IMR-90 (cell line): ENCODE data around the gene GCNT3. TPM values are rescaled to one million over a fixed set of nuclear protein-coding genes. Genes with fewer than 3 reads are reported as not detected.

Experiments used
- ATAC-seq: fragments of 200-7000 bp; cut with Tn5 transposase; 2 replicates; pipeline ENCODE4 v1.9.1; 2020; ENCODE audit warnings: low read depth, mild to moderate bottlenecking, moderate library complexity
- BruUV-seq: library from RNA; stranded (reverse); fragments of 400-500 nt; replicated peaks from 2 replicates; lab custom pipeline; 2021; lab: Mats Ljungman, UMichigan
- CTCF ChIA-PET: fragments of 300-600 bp; formaldehyde crosslinking; extraction: SDS; loops from one replicate; lab custom pipeline; 2021; ENCODE audit warnings: antibody characterized with exemption; lab: Yijun Ruan, JAX
- POLR2A ChIA-PET: fragments of 300-600 bp; sonication (Branson Sonifier 250); formaldehyde crosslinking; loops from one replicate; lab custom pipeline; 2022; ENCODE audit warnings: antibody characterized with exemption; ENCODE audit not compliant: unreplicated experiment; lab: Charles Lee
- DNase-seq: peaks from one replicate; pipeline ENCODE4 v3.0.0; 2013
- H2AFZ ChIP-seq: replicated peaks from 2 replicates; pipeline ENCODE3; 2013; ENCODE audit warnings: low read length, mild to moderate bottlenecking; ENCODE audit not compliant: poor library complexity
- H2AK5ac ChIP-seq: 2 replicates; pipeline ENCODE4 v1.6.1; 2013; ENCODE audit warnings: low read depth, low read length, inconsistent platforms
- H2AK9ac ChIP-seq: replicated peaks from 2 replicates; pipeline ENCODE3; 2013; ENCODE audit warnings: mild to moderate bottlenecking, low read depth, low read length, moderate library complexity; ENCODE audit not compliant: poor library complexity
- H2BK120ac ChIP-seq: 2 replicates; pipeline ENCODE4 v1.6.1; 2013; ENCODE audit warnings: low read depth, low read length, inconsistent platforms
- H2BK15ac ChIP-seq: 3 replicates; pipeline ENCODE4 v1.6.1; 2013; ENCODE audit warnings: low read depth, low read length, inconsistent platforms
- H2BK20ac ChIP-seq: 2 replicates; pipeline ENCODE4 v1.6.1; 2013; ENCODE audit warnings: low read depth, mild to moderate bottlenecking, inconsistent platforms, low read length, moderate library complexity
- H2BK5ac ChIP-seq: 2 replicates; pipeline ENCODE4 v1.6.1; 2013; ENCODE audit warnings: mild to moderate bottlenecking, low read depth, low read length, inconsistent platforms; ENCODE audit not compliant: poor library complexity, severe bottlenecking
- H3K14ac ChIP-seq: replicated peaks from 2 replicates; pipeline ENCODE4 v1.6.1; 2013; ENCODE audit warnings: low read depth, low read length, inconsistent platforms
- H3K18ac ChIP-seq: 2 replicates; pipeline ENCODE4 v1.6.1; 2013; ENCODE audit warnings: low read depth, low read length, control low read depth
- H3K23ac ChIP-seq: 2 replicates; pipeline ENCODE4 v1.6.1; 2013; ENCODE audit warnings: low read depth, low read length, inconsistent platforms
- H3K27ac ChIP-seq: 2 replicates; pipeline ENCODE4 v1.5.1; 2013; ENCODE audit warnings: mild to moderate bottlenecking, control low read depth, low read length; ENCODE audit not compliant: insufficient read depth
- H3K27me3 ChIP-seq: 2 replicates; pipeline ENCODE4 v1.6.1; 2013; ENCODE audit warnings: low read length; ENCODE audit not compliant: control insufficient read depth, insufficient read depth
- H3K36me3 ChIP-seq: 2 replicates; pipeline ENCODE4 v1.6.1; 2013; ENCODE audit warnings: low read length, mixed read lengths; ENCODE audit not compliant: control insufficient read depth, insufficient read depth
- H3K4ac ChIP-seq: 2 replicates; pipeline ENCODE4 v1.6.1; 2013; ENCODE audit warnings: low read depth, low read length, inconsistent platforms
- H3K4me1 ChIP-seq: 2 replicates; pipeline ENCODE4 v1.6.1; 2013; ENCODE audit warnings: low read length, mixed read lengths; ENCODE audit not compliant: control insufficient read depth, insufficient read depth
- H3K4me2 ChIP-seq: 2 replicates; pipeline ENCODE4 v1.6.1; 2013; ENCODE audit warnings: low read depth, mild to moderate bottlenecking, control low read depth, low read length, moderate library complexity
- H3K4me3 ChIP-seq: 2 replicates; pipeline ENCODE4 v1.5.1; 2013; ENCODE audit warnings: low read depth, mild to moderate bottlenecking, control low read depth, low read length, moderate library complexity; ENCODE audit not compliant: insufficient read depth
- H3K56ac ChIP-seq: 2 replicates; pipeline ENCODE4 v1.6.1; 2013; ENCODE audit warnings: low read length, inconsistent platforms; ENCODE audit not compliant: insufficient read depth; ENCODE audit errors: extremely low read depth
- H3K79me1 ChIP-seq, 2 experiments: 2 replicates each; pipeline ENCODE4 v1.6.1; 2013; ENCODE audit warnings: low read length in 2 of 2, inconsistent platforms in 1 of 2, low read depth in 1 of 2
- H3K9ac ChIP-seq: 2 replicates; pipeline ENCODE4 v1.6.1; 2013; ENCODE audit warnings: low read depth, low read length, control low read depth
- H3K9me1 ChIP-seq: 2 replicates; pipeline ENCODE4 v1.6.1; 2013; ENCODE audit warnings: low read length, inconsistent platforms; ENCODE audit not compliant: insufficient read depth
- H3K9me3 ChIP-seq: 2 replicates; pipeline ENCODE4 v1.6.1; 2013; ENCODE audit warnings: low read length; ENCODE audit not compliant: control insufficient read depth, insufficient read depth
- H4K20me1 ChIP-seq: 2 replicates; pipeline ENCODE4 v1.6.1; 2013; ENCODE audit warnings: low read length, inconsistent platforms; ENCODE audit not compliant: insufficient read depth
- H4K5ac ChIP-seq: 2 replicates; pipeline ENCODE4 v1.6.1; 2013; ENCODE audit warnings: mild to moderate bottlenecking, low read depth, low read length, control low read depth
- H4K8ac ChIP-seq, 2 experiments: 2 replicates each; pipeline ENCODE4 v1.6.1; 2013; ENCODE audit warnings: low read depth in 2 of 2, low read length in 2 of 2, control low read depth in 1 of 2, inconsistent platforms in 1 of 2
- H4K91ac ChIP-seq: 2 replicates; pipeline ENCODE4 v1.6.1; 2013; ENCODE audit warnings: low read depth, low read length, inconsistent platforms; ENCODE audit not compliant: insufficient read depth
- BHLHE40 ChIP-seq: fragments of 150-350 bp; IDR thresholded peaks from 2 replicates; pipeline ENCODE4 v1.6.1; 2016; ENCODE audit warnings: mild to moderate bottlenecking, low read depth, low read length
- CEBPB ChIP-seq: IDR thresholded peaks from 2 replicates; pipeline ENCODE4 v1.6.1; 2012; ENCODE audit warnings: low read depth, low read length, improper control_type of control experiment
- CHD1 ChIP-seq: IDR thresholded peaks from 2 replicates; pipeline ENCODE4 v1.6.1; 2012; ENCODE audit warnings: low read depth, low read length, improper control_type of control experiment
- CTCF ChIP-seq: conservative IDR thresholded peaks from 2 replicates; pipeline ENCODE4 v1.5.1; 2012; ENCODE audit warnings: mild to moderate bottlenecking, low read depth, low read length, improper control_type of control experiment
- ELK1 ChIP-seq: fragments of 150-350 bp; IDR thresholded peaks from 2 replicates; pipeline ENCODE4 v1.6.1; 2016; ENCODE audit warnings: low read depth, mild to moderate bottlenecking, low read length, moderate library complexity, borderline replicate concordance
- FOS ChIP-seq: fragments of 150-350 bp; IDR thresholded peaks from 2 replicates; pipeline ENCODE4 v1.6.1; 2016; ENCODE audit warnings: low read depth, low read length
- MAFK ChIP-seq: IDR thresholded peaks from 2 replicates; pipeline ENCODE4 v1.6.1; 2012; ENCODE audit warnings: low read depth, low read length, improper control_type of control experiment
- MAZ ChIP-seq: IDR thresholded peaks from 2 replicates; pipeline ENCODE4 v1.6.1; 2012; ENCODE audit warnings: low read depth, mild to moderate bottlenecking, low read length, improper control_type of control experiment, moderate library complexity, borderline replicate concordance
- MXI1 ChIP-seq: IDR thresholded peaks from 2 replicates; pipeline ENCODE4 v1.6.1; 2012; ENCODE audit warnings: low read depth, mild to moderate bottlenecking, low read length, moderate library complexity, borderline replicate concordance
- NFE2L2 ChIP-seq: fragments of 150-350 bp; IDR thresholded peaks from 2 replicates; pipeline ENCODE4 v1.6.1; 2016; ENCODE audit warnings: low read depth, mild to moderate bottlenecking, low read length
- POLR2A ChIP-seq: IDR thresholded peaks from 2 replicates; pipeline ENCODE4 v1.6.1; 2012; ENCODE audit warnings: mild to moderate bottlenecking, low read depth, low read length
- RAD21 ChIP-seq: IDR thresholded peaks from 2 replicates; pipeline ENCODE4 v1.6.1; 2012; ENCODE audit warnings: low read length, improper control_type of control experiment
- RCOR1 ChIP-seq: IDR thresholded peaks from 2 replicates; pipeline ENCODE4 v1.6.1; 2012; ENCODE audit warnings: mild to moderate bottlenecking, low read length, improper control_type of control experiment; ENCODE audit not compliant: insufficient replicate concordance
- RFX5 ChIP-seq: IDR thresholded peaks from 2 replicates; pipeline ENCODE4 v1.8.0; 2012; ENCODE audit warnings: low read depth, mild to moderate bottlenecking, low read length, moderate library complexity
- SMC3 ChIP-seq: fragments of 150-350 bp; IDR thresholded peaks from 2 replicates; pipeline ENCODE4 v1.6.1; 2016; ENCODE audit warnings: low read depth, mild to moderate bottlenecking, antibody characterized with exemption, low read length, moderate library complexity
- USF2 ChIP-seq: fragments of 150-350 bp; IDR thresholded peaks from 2 replicates; pipeline ENCODE4 v1.6.1; 2017; ENCODE audit warnings: mild to moderate bottlenecking, antibody characterized with exemption, low read length, low read depth
- WGBS, 2 experiments: methylation state at CpG; one replicate each; pipeline versions ENCODE4 v1.1.5 to v1.1.7; 2013; ENCODE audit warnings: missing lambda C conversion rate in 2 of 2; ENCODE audit not compliant: insufficient read length in 1 of 2; ENCODE audit errors: extremely low coverage in 2 of 2; 5-methylcytosine and 5-hydroxymethylcytosine counted together
- dilution Hi-C: fragments of 300-500 bp; cut with HindIII; formaldehyde crosslinking; loops from one replicate; pipeline ENCODE4 v1.14.3; 2018; ENCODE audit warnings: low sequenced_read_pairs; ENCODE audit not compliant: unreplicated experiment
- in situ Hi-C: fragments of 300-500 bp; cut with MboI; formaldehyde crosslinking; loops from 3 replicates; pipeline ENCODE4 v1.14.3; 2019; ENCODE audit warnings: low sequenced_read_pairs, inconsistent platforms, mixed read lengths
- intact Hi-C: fragments of 100-400 bp; cut with micrococcal nuclease; formaldehyde crosslinking; loops from 2 replicates; pipeline ENCODE4 v1.10.0; 2022
- polyA plus RNA-seq, 3 experiments: library from polyadenylated mRNA; depleted of rRNA; stranded (reverse); fragments of >200 nt; gene quantifications; 2 replicates each; pipeline ENCODE4 v1.2.3, GENCODE V29; 2012; ENCODE audit warnings: low replicate concordance in 1 of 3
- total RNA-seq: library from RNA; depleted of rRNA; stranded (reverse); fragments of >200 nt; gene quantifications from 2 replicates; pipeline ENCODE4 v1.2.3, GENCODE V29; 2012

GCNT3 gene
- total and polyA plus RNA-seq, 2 of the 4 experiments (the other 2 are of a cell fraction): not detected

GRCh38 chr15:59583088-59583487 is 28.5 kb upstream of the GCNT3 start:
- ATAC-seq: no peak
- Histone ChIP-seq H2BK120ac (no peak overlapping the region), H3K9me1 (no peaks in the 10 kb centered on the region), H3K4me2 (no peak overlapping the region), H3K14ac (no peak overlapping the region), H2AK5ac (no peak overlapping the region), H3K23ac (no peak overlapping the region), H3K4me1 (no peaks in the 10 kb centered on the region), H2AK9ac (no peak overlapping the region), H3K18ac (no peak overlapping the region), H2BK20ac (no peak overlapping the region), H2AFZ (no peak overlapping the region), H3K4ac (no peak overlapping the region), H3K36me3 (no peaks in the 10 kb centered on the region), H4K8ac (no peak overlapping the region), H4K5ac (no peak overlapping the region), H3K9ac (no peak overlapping the region), H3K79me1 (no peaks in the 10 kb centered on the region), H3K27me3 (peaks cover 2% of the 10 kb centered on the region; the same call in 1 of the 2 replicates), H3K27ac (no peak overlapping the region), H3K56ac (no peak overlapping the region), H4K91ac (no peak overlapping the region), H4K20me1 (no peaks in the 10 kb centered on the region), H3K4me3 (no peak overlapping the region), H2BK5ac (no peak overlapping the region), H3K9me3 (no peaks in the 10 kb centered on the region), H2BK15ac (no peak overlapping the region)
- no peak for DNase-seq
- no TSS peak for BruUV-seq
- intact Hi-C loops: no loop called here
- 33% methylated on average over 1 of the region's 3 CpGs; no CpG with 5 or more reads in 1 of the 2 experiments for WGBS, 2 experiments
- in situ Hi-C loops: no loop called here
- dilution Hi-C loops: no loop called here
- CTCF ChIA-PET: no interaction called here
- TF ChIP-seq CEBPB (no peak), CHD1 (no peak), RFX5 (no peak), RCOR1 (no peak), BHLHE40 (no peak), FOS (no peak), MAZ (no peak), POLR2A (no peak), CTCF (no peak), USF2 (no peak), RAD21 (no peak), MAFK (no peak), SMC3 (no peak), ELK1 (no peak), MXI1 (no peak), NFE2L2 (no peak)
- POLR2A ChIA-PET: no interaction called here
